HEK293T (cell line): ENCODE results near the gene FBXL17.
"Not testable (repeated sequence)": the region's sequence is repeated elsewhere in the genome, so short reads cannot be mapped to it uniquely, and the experiment has no call there.

Source experiments
- CTCF ChIA-PET: fragments of 350-600 bp; formaldehyde crosslinking; extraction: SDS; loops from one replicate; lab custom pipeline; 2021; ENCODE audit warnings: antibody characterized with exemption, inconsistent platforms; lab: Yijun Ruan, JAX
- POLR2A ChIA-PET: fragments of 350-600 bp; formaldehyde crosslinking; extraction: SDS; loops from one replicate; lab custom pipeline; 2020; ENCODE audit warnings: antibody characterized with exemption, inconsistent platforms; lab: Yijun Ruan, JAX
- DNase-seq: peaks from one replicate; pipeline ENCODE4 v3.0.0; 2012; ENCODE audit warnings: mixed read lengths; ENCODE audit errors: extremely low spot score
- ARNT ChIP-seq: fragments of 450-650 bp; IDR thresholded peaks from 2 replicates; pipeline ENCODE4 v1.6.1; 2017; ENCODE audit warnings: mild to moderate bottlenecking
- BHLHE40 ChIP-seq: fragments of 450-650 bp; IDR thresholded peaks from 2 replicates; pipeline ENCODE4 v1.6.1; 2016; ENCODE audit warnings: mild to moderate bottlenecking, moderate library complexity, borderline replicate concordance
- CTBP1 ChIP-seq: fragments of 450-650 bp; IDR thresholded peaks from 2 replicates; pipeline ENCODE4 v1.6.1; 2016; ENCODE audit warnings: borderline replicate concordance
- ELF4 ChIP-seq: fragments of 450-650 bp; IDR thresholded peaks from 2 replicates; pipeline ENCODE4 v1.6.1; 2017; ENCODE audit warnings: antibody characterized with exemption
- FOXA1 ChIP-seq: fragments of 450-650 bp; IDR thresholded peaks from 2 replicates; pipeline ENCODE4 v1.6.1; 2016; ENCODE audit warnings: mild to moderate bottlenecking
- FOXK2 ChIP-seq: fragments of 450-650 bp; IDR thresholded peaks from 2 replicates; pipeline ENCODE4 v1.6.1; 2016; ENCODE audit warnings: mild to moderate bottlenecking
- FOXM1 ChIP-seq: fragments of 450-650 bp; IDR thresholded peaks from 2 replicates; pipeline ENCODE4 v1.6.1; 2017; ENCODE audit warnings: mild to moderate bottlenecking, borderline replicate concordance
- HDGF ChIP-seq: fragments of 450-650 bp; IDR thresholded peaks from 2 replicates; pipeline ENCODE4 v1.6.1; 2017; ENCODE audit warnings: antibody characterized with exemption, borderline replicate concordance
- L3MBTL2 ChIP-seq: fragments of 450-650 bp; conservative IDR thresholded peaks from 2 replicates; pipeline ENCODE4 v1.6.1; 2016; ENCODE audit warnings: mild to moderate bottlenecking
- LEF1 ChIP-seq: fragments of 450-650 bp; IDR thresholded peaks from 2 replicates; pipeline ENCODE4 v1.6.1; 2017; ENCODE audit warnings: mild to moderate bottlenecking, borderline replicate concordance
- NFRKB ChIP-seq: fragments of 450-650 bp; IDR thresholded peaks from 2 replicates; pipeline ENCODE4 v1.6.1; 2016; ENCODE audit warnings: mild to moderate bottlenecking, moderate library complexity
- SP1 ChIP-seq: fragments of 450-650 bp; IDR thresholded peaks from 2 replicates; pipeline ENCODE4 v1.6.1; 2017
- SUZ12 ChIP-seq: fragments of 450-650 bp; IDR thresholded peaks from 2 replicates; pipeline ENCODE4 v1.6.1; 2016; ENCODE audit warnings: mild to moderate bottlenecking
- TARDBP ChIP-seq: fragments of 450-650 bp; IDR thresholded peaks from 2 replicates; pipeline ENCODE4 v1.6.1; 2016
- ZNF384 ChIP-seq: fragments of 450-650 bp; IDR thresholded peaks from 2 replicates; pipeline ENCODE4 v1.6.1; 2016
- TF ChIP-seq, protein P1 (sequence below): fragments of 450-650 bp; IDR thresholded peaks from 2 replicates; pipeline ENCODE4 v1.6.1; 2016

The FBXL17 gene

GRCh38 chr5:108417166-108417670 lies 35.3 kb upstream of the FBXL17 start:
- DNase-seq, result no peak
- ChIA-PET POLR2A (no interaction called here), CTCF (no interaction called here)
- TF ChIP-seq BHLHE40 (no peak), ELF4 (no peak), TARDBP (no peak)
- TF ChIP-seq, protein P1, sequence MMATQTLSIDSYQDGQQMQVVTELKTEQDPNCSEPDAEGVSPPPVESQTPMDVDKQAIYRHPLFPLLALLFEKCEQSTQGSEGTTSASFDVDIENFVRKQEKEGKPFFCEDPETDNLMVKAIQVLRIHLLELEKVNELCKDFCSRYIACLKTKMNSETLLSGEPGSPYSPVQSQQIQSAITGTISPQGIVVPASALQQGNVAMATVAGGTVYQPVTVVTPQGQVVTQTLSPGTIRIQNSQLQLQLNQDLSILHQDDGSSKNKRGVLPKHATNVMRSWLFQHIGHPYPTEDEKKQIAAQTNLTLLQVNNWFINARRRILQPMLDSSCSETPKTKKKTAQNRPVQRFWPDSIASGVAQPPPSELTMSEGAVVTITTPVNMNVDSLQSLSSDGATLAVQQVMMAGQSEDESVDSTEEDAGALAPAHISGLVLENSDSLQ, result no peak

GRCh38 chr5:108415726-108416125 lies 33.8 kb upstream of the FBXL17 start:
- POLR2A ChIA-PET, result no interaction called here
- CTCF ChIA-PET, result no interaction called here
- TF ChIP-seq BHLHE40 (no peak), ELF4 (no peak), FOXK2 (no peak), ARNT (no peak), SP1 (no peak), HDGF (no peak), TARDBP (no peak), ZNF384 (no peak), NFRKB (no peak), FOXM1 (no peak), L3MBTL2 (no peak), FOXA1 (no peak), LEF1 (no peak), CTBP1 (no peak)
- TF ChIP-seq, protein P1, result no peak
- DNase-seq, result no peak

DNA sequence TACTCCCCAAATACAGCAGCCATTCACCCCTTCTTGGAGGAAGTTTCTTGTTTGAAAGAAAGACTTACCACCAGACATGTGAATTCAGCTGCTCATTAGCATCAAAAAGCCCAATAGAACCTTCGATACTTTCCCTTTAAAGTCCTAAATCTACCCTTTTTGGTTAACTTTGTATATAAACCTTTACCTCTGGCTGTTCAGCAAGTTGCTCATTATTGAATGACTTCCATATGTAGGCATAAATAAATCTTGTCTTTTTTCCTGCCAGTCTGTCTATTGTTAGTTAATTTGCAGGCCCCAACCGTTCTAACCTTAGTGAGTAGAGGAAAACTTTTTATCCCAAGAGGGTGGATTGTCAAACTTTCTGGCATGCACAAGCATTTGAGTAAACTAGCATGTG lies 27.9 kb upstream of the FBXL17 start:
- ChIA-PET CTCF (interaction anchor here (0.6 kb wide), 1 partner anchor 29 kb away, joined by 3 read pairs; no protein-coding TSS in a partner anchor), POLR2A (no interaction called here)
- DNase-seq, result no peak
- TF ChIP-seq NFRKB, result no peak

DNA sequence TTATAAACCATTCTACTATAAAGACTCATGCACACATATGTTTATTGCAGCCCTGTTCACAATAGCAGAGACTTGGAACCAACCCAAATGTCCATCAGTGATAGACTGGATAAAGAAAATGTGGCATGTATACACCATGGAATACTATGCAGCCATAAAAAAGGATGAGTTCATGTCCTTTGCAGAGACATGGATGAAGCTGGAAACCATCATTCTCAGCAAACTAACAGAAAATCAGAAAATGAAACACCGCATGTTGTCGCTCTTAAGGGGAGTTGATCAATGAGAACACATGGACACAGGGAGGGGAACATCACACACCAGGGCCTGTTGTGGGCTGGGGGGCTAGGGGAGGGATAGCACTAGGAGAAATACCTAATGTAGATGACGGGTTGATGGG lies 23.3 kb upstream of the FBXL17 start:
- DNase-seq, CTCF ChIA-PET, POLR2A ChIA-PET: not testable (repeated sequence)

GRCh38 chr5:108398964-108399363 lies 17.1 kb upstream of the FBXL17 start:
- no peak for DNase-seq
- no peak for TF ChIP-seq ZNF384
- TF ChIP-seq FOXA1, result no peak
- TF ChIP-seq TARDBP, result no peak
- TF ChIP-seq ELF4, result no peak
- no peak for TF ChIP-seq SUZ12
- no peak for TF ChIP-seq BHLHE40
- no peak for TF ChIP-seq FOXM1
- no peak for TF ChIP-seq ARNT
- no peak for TF ChIP-seq L3MBTL2
- no peak for TF ChIP-seq NFRKB
- TF ChIP-seq, protein P1, result no peak
- TF ChIP-seq CTBP1, result no peak
- TF ChIP-seq HDGF, result no peak
- TF ChIP-seq LEF1, result no peak
- no peak for TF ChIP-seq SP1
- TF ChIP-seq FOXK2, result no peak
- ChIA-PET CTCF (no interaction called here), POLR2A (interaction anchor here (1.1 kb wide), 1 partner anchor 17 kb away, joined by 3 read pairs; the partner anchor contains the start of gene FBXL17)

DNA sequence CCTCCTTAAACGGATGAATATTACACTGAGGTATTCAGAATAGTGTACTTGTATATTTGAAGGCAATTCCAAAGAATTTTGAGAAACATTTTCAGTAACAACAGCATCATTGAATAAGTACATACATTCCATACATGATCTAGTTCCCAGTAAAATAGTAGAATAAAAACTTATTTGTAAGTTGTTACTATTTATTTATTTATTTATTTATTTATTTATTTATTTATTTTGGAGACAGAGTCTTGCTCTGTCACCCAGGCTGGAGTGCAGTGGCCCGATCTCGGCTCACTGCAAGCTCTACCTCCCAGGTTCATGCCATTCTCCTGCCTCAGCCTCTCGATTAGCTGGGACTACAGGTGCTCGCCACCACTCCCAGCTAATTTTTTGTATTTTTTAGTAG lies 14.9 kb upstream of the FBXL17 start:
- CTCF ChIA-PET, POLR2A ChIA-PET, DNase-seq: not testable (repeated sequence)

- DNase-seq, result no peak
- TF ChIP-seq CTBP1 (no peak), TARDBP (no peak), FOXK2 (no peak), ELF4 (no peak), L3MBTL2 (no peak), BHLHE40 (no peak), FOXA1 (no peak), ZNF384 (no peak), LEF1 (no peak), FOXM1 (no peak), SUZ12 (no peak), NFRKB (no peak), SP1 (no peak), HDGF (no peak), ARNT (no peak)
- TF ChIP-seq, protein P1, result no peak
- CTCF ChIA-PET, result no interaction called here
- POLR2A ChIA-PET, result no interaction called here
These were observed 5.9 kb upstream of the FBXL17 start for GRCh38 chr5:108387758-108388157.
